Measurements from ENCODE around the gene KCNK5. TPM values are rescaled to one million over a fixed set of nuclear protein-coding genes. Genes with fewer than 3 reads are reported as not detected.

KCNK5 gene
- polyA plus RNA-seq, 6 donors from 2014 or later = 0.16 TPM; not detected in 5

- Mint-ChIP-seq H3K27ac (no peak overlapping the region), H3K36me3 (no peaks in the 10 kb centered on the region), H3K27me3 (peaks cover 23 to 38% (median 25%) of the 10 kb centered on the region in 3 donors), H3K9me3 (peaks cover 4 to 28% (median 22%) of the 10 kb centered on the region in 7 donors), H3K4me3 (no peak overlapping the region), H3K4me1 (peaks cover 0 to 4% (median 0%) of the 10 kb centered on the region in 3 donors)
- DNase-seq (no peak), ATAC-seq (ENCODE audit: low read depth in 2 of 2) (no peak)
Observed at GRCh38 chr6:39140556-39141167, 88.6 kb downstream of the KCNK5 start.

Other genes starting within 250 kb of the KCNK5 start
- not detected for gene GLP1R, start 180.7 kb downstream of the KCNK5 start, polyA plus RNA-seq (ENCODE audit: low read depth in 6 of 6)
- 10 to 100 TPM; 16.4 to 21.0 (median 18.7) TPM for gene SAYSD1, start 114.3 kb downstream of the KCNK5 start, polyA plus RNA-seq (ENCODE audit: low read depth in 6 of 6)
- gene KCNK17, start 84.9 kb upstream of the KCNK5 start, polyA plus RNA-seq (ENCODE audit: low read depth in 6 of 6) = not detected
- not detected for gene KCNK16, start 93.2 kb upstream of the KCNK5 start, polyA plus RNA-seq (ENCODE audit: low read depth in 6 of 6)